NOMO-1 (cell line): ENCODE measurements around the gene MFSD11.
"Not testable (repeated sequence)": the region's sequence is repeated elsewhere in the genome, so short reads cannot be mapped to it uniquely, and the experiment has no call there.

Experiments used
- DNase-seq, 2 experiments: peaks; one replicate each; lab custom pipeline; 2025; ENCODE audit not compliant: unreplicated experiment in 2 of 2; lab: John Stamatoyannopoulos, UW

Gene MFSD11

DNA sequence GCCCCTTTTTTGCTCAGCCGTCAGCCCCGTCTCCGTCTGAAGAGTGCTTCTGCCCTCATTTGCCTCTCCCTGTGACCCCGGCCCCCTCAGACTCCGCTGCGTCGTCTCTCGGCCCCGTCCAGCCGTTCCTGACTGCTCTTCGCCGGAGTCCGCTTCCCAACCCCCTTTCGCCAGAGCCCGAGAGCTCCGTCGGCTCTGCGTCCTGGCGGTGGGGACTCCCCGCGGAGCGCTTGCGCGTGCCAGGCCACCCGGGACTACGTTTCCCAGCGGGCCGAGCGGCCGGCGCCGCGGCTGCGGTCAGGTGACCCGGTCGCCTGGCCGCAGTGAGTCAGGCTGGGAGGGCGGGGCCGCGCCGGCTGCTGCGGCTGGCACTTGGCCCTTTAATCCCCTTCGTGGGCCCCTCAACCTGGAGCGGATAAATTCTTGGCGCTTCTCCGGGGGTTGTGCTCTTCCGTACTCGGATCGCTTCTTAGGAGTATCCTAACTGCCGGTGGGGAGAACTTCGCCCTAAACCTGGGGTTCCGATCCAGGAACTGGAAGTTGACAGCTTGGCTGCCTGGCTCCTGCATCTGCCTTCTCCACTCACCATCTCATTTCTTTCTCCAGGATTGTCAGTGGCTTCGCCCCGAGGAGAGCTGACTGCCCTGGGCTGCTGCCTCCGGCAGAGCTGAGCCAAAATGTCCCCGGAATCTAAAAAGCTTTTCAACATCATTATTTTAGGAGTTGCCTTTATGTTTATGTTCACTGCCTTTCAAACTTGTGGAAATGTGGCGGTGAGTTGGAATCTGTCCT, at the start of gene MFSD11:
TSS of gene MFSD11 (plus strand) at position 444 of the 792 bp plus-strand sequence. CDS start at position 678, 234 bp downstream.
- peak; percentile 90 to 97 for DNase-seq

DNA sequence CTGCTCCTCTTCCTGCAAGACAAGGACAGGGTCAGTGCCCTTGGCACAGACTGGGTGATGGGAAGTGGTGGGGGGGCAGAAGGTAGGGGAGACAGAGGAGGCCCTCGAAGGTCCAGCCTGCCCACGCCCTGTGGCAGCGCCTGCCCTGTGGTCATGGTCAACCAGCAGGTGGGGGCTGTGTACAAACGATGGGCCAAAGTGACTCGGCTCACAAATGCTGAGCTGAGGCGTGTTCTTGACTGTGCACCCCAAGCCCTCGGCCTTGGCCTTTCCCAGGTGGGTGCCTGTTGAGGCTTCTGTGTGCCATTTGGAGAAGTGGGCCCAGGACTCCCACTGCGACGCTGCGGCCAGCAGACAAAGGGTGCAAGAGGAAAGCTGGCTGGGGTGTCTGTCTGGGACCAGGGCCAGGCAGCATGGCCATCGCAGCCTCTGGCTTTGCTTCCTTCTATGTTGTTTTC, 49.7 kb upstream of the MFSD11 start:
- DNase-seq, result no peak

DNA sequence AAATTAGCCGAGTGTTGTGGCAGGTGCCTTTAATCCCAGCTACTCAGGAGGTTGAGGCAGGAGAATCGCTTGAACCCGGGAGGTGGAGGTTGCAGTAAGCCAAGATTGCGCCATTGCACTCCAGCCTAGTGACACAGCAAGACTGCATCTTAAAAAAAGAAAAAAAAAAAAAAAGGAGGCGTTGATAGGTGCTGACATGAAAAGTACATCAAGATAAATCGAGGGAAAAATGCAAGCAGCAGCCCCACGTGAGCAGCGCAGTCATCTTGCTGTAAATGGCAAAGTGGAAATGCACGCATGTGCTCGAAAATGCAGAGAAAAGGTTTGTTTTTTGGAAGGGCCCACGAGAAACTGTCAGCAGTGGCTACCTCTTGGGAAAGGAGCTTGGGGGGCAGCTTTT, 48.1 kb upstream of the MFSD11 start:
- DNase-seq, result no peak

DNA sequence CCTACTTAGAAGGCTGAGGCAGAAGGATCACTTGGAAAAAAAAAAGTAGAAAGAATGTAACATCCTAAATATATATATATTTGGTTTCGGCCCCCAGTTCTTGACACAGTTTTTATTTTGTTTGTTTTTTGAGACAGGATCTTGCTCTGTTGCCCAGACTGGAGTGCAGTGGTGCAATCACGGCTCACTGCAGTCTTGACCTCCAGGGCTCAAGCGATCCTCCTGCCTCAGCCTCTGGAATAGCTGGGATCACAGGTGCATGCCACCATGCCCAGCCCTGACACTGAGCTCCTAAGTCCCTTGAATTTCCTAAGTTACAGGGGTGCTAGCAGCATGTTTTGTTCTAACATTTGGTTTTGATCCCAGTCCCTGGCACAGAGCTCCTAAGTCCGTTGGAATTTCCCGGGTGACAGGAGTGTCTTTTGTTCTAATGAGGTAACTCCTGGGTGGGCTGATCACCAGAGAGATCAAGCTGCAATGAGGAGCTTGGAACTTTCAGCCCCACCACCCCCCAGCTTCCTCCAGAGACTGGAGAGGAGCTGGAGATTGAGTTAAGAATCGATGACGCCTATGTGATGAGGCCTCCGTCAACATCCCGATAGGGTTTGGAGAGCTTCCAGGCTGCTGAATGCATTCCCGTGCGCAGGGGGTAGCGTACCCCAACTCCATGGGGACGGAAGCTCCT, 47.2 kb upstream of the MFSD11 start:
- DNase-seq, result no peak

DNA sequence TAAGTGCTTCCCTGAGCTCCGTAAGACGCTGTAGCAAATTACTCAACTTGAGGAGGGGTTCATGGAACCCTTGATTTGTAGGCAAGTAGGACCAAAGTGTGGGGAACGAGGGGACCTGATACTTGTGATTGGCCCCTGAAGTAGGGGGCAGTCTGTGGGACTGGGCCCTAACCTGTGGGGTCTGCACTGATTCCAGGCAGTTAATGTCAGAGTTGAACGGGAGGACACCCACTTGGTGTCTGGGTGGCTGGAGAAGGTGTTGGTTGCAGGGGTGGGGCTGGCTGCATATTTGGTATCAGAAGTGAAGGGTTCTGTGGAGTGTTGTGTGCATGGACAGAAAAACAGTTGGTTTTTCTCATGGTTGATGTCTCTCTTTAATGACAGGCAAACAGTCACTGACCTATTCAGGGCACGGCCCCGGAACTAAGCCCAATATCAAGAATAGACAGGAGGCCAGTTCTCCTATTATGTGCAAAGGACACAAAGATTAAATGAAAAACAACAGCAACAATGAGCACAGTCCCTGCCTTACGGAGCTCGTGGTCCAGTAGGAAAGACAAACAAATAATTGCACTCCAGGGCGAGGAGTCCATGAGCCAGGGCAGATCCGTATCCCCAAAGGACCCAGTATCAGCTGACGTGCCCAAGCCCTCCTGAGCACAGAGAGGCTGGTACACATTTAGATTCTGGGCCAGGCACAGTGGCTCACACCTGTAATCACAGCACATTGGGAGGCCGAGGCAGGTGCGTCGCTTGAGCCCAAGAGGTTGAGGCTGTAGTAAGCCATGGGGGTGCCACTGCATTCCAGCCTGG, 46.3 kb upstream of the MFSD11 start:
- DNase-seq, result no peak

DNA sequence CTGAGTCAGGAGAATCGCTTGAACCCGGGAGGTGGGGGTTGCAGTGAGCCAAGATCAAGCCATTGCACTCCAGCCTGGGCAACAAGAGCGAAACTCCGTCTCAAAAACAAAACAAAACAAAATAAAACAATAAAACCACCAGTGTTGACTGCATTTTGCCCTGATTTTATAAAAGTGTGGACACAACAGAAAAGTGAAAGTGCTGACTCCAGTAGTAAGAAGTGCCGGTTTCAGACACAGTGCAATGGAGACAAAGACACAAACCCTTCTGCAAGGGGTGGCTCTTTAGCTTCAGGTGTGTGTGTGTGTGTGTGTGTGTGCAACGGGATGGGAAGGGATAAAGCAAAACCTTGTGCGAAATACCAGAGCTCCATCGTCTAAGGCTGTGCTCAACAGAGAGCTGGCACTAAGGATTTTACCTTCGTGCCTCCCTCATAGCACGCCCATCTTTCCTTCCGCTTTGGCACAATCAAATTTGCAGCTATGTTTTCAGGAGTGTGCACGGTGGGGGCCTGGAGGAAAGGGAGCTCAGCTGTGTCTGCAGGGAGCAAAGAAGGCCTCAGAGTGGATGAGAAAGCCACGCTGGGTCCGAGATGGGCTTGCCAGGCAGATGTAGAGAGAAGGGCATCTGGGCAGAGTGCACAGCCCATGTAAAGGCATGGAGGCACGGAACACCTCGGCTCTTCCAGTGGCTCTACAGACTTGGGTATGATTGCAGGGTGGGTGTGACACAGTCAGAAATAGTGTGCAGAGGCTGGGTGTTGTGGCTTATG, 42.7 kb upstream of the MFSD11 start:
- no peak for DNase-seq

DNA sequence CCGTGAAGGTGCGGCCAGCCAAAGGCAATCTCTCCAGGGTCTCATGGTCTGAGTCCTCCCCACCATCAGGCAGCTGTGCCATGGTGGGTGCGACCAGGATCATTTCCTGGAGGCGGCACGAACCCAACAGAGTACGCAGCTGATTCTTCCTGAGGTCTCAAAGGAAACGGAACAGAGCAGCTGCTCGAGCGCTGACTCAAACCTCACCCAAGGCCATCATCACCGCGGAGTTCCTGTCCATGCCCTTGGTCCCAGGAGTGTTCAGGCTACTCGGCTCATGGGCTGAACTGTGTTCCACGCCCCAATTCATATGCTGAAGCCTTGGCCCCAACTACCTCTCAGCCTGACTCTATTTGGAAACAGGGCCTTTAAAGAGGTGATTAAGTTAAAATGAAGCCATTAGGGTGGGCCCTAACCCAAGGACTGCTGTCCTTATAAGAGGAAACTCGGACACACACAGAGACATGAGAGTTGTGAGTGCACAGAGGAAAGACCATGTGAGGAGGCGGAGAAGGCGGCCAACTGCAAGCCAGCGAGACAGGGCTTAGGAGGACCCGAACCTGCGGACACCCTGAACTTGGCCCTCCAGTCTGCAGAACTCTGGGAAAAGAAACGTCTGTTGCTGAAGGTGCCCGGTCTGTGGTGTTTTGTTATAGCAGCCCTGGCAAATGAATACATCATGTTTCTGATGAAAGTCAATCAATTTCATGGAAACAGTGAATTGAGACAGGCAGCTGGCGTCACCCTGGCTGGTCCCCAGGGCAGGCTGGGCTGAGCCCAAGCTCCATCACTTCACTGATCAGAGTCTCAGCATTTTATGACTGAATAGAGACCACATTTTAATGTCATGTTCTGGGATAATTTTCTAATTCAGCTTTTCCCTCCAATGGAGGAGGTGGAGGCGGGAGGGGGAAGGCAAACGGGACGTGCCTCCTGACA, 40.9 kb upstream of the MFSD11 start:
- DNase-seq, result no peak

DNA sequence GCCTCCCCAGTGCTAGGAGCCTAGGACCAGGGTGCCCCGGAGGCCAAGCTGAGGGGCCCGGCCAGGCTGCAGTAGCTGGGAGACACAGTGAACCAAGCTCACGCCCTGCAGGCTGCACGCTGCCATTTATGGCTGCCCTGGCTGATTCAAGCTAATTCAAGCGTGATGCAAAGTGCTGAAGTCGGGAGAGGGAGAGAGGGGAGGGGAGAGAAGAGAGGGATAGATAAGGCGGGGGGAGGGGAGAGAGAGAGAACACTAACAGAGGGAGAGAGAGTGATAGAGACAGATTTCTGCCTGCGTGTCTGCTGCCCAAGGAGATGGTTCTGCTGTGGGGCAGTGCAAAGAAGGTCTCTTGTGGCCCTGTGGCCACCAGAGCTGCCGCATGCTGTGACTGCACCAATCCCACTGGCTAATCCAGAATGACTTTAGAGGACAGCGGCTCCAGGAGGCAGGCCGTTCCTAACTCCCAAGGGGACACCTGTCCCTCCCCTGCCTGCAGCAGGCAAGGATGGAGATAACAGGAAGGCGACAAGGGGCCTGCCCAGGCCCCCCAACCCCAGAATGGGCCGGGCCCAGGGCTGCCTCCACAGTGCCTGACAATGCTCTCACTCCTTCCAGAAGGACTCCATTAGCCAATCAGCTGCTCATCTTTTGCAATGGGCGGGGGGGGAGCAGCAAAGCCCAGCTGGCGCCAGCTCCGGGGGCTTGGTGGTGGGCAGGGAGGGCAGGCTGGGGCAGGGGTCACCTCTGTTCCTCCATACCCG, 40.0 kb upstream of the MFSD11 start:
- DNase-seq, result no peak

DNA sequence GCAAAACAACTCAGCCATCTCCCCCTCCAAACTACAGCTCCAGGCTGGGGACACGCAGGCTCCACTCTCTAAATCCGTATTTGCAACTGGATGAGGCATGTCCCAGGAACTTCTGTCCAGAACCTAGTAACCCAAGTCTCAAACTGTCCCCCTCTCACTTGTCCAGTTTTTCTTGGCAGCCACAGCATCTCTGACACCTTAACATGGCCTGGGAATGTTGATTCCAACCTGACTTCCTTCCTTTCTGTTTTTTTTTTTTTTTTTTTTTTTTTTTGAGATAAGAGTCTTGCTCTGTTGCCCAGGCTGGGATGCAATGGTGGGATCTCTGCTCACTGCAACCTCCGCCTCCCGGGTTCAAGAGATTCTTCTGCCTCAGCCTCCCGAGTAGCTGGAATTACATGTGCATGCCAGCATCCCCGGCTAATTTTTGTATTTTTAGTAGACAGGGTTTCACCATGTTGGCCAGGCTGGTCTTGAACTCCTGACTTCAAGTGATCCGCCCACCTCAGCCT, 39.4 kb upstream of the MFSD11 start:
- not testable (repeated sequence) for DNase-seq

DNA sequence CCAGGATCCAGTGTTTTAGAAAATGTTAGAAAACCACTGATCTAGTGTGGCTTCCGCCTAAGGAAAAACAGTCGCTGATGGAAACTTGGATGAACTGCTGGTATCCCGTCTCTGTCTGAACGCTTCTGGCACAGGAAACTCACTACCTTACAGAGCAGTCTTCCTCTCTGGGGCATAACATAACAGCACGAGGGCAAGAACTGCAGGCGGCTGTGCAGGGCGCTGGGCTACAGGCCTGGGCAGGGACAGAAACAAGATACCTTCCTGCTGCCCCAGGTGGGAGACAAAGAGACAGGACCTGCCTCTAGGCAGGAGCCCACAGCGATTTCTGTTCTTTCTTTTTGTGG, 37.7 kb upstream of the MFSD11 start:
- DNase-seq, result no peak

DNA sequence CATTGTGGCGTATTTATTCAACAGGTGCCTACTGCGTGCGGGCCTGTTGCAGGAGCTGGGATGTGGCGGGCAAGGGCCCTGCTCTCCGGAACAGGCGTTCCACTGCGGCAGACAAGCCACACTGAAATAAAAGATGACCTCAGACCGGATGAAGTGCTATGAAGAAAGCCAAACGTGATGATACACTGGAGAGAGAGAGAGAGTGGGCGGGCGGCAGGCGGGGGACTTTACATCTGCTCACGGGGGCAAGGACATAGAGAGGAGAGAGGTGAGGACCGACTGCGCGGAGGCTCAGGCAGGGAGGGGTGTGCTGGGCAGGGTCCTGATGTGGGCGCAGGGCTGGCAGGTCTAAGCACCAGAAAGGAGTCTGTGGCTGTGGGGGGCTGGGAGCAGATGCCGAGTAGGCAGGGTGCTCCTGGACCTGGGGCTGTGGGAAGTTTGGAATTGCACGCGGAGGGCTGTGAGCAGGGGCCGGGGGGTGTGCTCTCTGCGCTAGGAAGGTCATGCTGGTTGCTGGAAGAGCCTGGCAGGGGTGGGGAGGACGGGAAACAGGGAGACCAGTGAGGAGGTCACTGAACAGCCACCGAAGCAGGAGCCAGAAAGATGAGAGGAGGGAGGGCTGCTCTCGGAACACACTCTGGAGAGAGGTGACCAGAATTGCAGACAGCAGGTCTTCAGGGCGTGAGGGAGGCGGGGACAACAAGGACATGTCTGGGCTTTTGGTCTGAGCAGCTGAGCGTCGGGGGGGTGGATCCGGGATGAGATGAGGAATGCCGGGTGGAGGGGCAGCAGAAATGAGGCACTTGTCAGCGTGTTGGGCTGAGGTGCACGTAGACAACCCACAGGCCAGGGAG, 37.1 kb upstream of the MFSD11 start:
- DNase-seq, result no peak

DNA sequence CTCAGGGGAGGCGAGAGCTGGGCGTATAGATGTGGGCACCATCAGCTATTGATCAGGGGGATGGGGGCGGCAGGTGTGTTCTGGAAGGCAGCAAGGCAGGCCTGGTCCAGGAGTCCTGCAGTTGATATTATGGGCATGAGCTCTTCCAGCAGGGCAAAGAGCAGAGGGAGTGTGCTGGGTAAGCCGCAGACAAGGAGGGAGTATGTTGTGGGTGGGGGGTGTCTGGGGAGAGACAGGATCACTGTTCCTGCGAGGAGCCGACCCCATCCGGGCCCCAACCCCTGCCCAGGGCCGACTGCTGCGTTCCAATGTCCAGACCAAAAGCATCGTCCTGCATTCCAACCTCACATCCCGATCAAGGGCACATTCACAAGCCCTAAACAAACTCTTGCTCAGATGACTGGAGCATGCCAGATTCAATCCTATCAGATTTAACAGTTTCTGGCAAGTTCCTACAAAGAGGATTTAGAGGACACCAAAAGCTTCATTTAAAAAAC, 36.4 kb upstream of the MFSD11 start:
- DNase-seq, result no peak

DNA sequence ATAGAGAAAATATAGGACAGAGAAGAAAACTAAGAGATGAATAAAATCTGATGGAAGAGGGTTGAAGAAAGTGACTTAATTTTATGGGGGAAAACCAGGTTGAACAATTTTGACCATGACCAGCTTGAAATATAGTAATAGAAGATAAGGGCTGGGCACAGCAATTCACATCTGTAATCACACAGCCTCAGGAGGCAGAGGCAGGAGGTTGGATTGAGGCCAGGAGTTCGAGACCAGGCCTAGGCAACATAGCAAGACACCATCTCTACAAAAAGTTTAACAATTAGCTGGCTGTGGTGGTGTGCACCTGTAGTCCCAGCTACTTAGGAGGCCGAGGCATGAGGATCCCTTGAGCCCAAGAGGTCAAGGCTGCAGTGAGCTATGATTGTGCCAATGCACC, 35.8 kb upstream of the MFSD11 start:
- DNase-seq, result no peak

DNA sequence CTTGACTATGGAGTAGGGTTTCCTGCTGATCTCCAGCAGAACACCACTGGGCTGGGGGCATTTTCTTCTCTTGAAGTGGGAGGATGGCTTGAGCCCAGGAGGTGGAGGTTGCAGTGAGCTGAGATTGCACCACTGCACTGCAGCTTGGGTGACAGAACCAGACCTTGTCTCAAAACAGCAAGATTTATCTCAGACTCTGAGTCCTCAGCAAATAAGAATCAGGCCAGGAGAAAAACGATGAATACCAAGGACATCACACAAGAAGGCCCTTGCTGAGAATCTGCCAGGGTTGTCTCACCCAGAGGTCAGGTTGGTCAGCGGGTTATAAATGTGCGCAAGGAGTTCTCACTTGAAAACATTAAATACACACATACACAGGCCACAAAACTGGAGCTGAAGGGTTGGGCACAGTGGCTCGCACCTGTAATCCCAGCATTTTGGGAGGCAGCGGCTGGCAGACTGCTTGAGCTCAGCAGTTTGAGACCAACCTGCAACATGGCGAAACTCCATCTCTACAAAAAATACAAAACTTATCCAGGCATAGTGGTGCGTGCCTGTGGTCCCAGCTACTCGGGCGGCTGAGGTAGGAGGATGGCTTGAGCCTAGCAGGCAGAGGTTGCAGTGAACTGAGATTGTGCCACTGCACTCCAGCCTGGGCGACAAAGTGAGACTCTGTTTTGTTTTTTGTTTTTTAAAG, 34.8 kb upstream of the MFSD11 start:
- no peak for DNase-seq

DNA sequence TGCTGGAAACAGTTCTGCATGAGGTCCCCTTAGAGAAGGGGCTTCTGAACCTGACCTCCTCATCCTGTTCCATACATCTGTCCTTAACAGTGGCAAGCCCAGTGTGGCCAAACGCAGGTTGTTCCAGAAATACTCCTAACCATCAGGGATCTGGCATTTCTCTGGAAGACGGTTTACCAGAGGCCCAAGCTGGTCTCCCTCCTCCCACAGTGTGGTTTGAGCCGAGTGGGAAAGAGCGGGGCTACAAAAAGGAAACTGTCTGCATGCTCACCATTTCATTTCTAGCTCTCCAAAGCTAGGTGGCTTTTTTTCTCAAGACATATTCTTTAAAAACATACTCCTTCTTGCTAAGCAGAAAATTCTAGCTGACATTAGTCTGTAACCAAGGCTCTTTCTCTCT, 33.1 kb upstream of the MFSD11 start:
- no peak for DNase-seq

DNA sequence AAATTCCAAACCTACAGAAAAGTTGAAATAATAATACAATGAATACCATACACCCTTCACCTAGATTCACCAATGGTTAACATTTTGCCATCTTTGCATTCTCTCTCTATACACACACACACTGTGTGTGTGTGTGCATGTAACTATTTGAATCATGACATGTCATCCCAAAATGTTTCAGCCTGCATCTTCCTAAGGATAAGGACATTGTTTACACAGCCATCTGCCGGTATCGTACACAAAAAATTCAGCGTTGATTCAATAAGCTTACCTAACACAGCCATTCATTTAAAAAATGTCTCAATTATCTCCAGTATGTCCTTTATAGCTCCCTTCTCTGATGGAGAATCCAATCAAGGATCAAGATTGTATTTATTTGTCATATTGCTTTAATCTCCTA, 31.1 kb upstream of the MFSD11 start:
- DNase-seq, result no peak
